Skeletal muscle tissue (tissue), 4 donors: ENCODE data around the gene DDX10. TPM values are rescaled to one million over a fixed set of nuclear protein-coding genes. Genes with fewer than 3 reads are reported as not detected.
"Not testable (repeated sequence)": the region's sequence is repeated elsewhere in the genome, so short reads cannot be mapped to it uniquely, and the experiment has no call there.

ENCODE experiments used
- H3K27ac ChIP-seq: one replicate; pipeline ENCODE4 v1.7.0; 2013; ENCODE audit warnings: mild to moderate bottlenecking, low read depth, low read length, inconsistent platforms
- H3K27me3 ChIP-seq, 3 donors: one replicate each; pipeline ENCODE4 v1.7.0; 2013; ENCODE audit warnings: low read length in 3 of 3; ENCODE audit not compliant: control insufficient read depth in 3 of 3, insufficient read depth in 3 of 3
- H3K36me3 ChIP-seq, 3 donors: one replicate each; pipeline ENCODE4 v1.7.0; 2013; ENCODE audit warnings: low read length in 3 of 3; ENCODE audit not compliant: control insufficient read depth in 3 of 3, insufficient read depth in 3 of 3
- H3K4me1 ChIP-seq, 3 donors: one replicate each; pipeline ENCODE4 v1.7.0; 2013; ENCODE audit warnings: low read length in 3 of 3, mild to moderate bottlenecking in 3 of 3; ENCODE audit not compliant: control insufficient read depth in 3 of 3, insufficient read depth in 3 of 3
- H3K4me3 ChIP-seq, 3 donors: one replicate each; pipeline ENCODE4 v1.7.0; 2013; ENCODE audit warnings: low read length in 3 of 3
- H3K9ac ChIP-seq, 3 donors: one replicate each; pipeline ENCODE4 v1.7.0; 2013; ENCODE audit warnings: low read length in 3 of 3, mild to moderate bottlenecking in 3 of 3, moderate library complexity in 2 of 3, low read depth in 1 of 3
- H3K9me3 ChIP-seq, 3 donors: one replicate each; pipeline ENCODE4 v1.7.0; 2013; ENCODE audit warnings: low read length in 3 of 3; ENCODE audit not compliant: control insufficient read depth in 3 of 3
- total RNA-seq: library from RNA; depleted of rRNA; stranded (reverse); fragments of >200 nt; gene quantifications from one replicate; pipeline ENCODE4 v1.2.3, GENCODE V29; 2014
- donor health status: Osteomylitis.

Gene DDX10
- total RNA-seq, 1 donor from 2014 or later, result 19.3 TPM

DNA sequence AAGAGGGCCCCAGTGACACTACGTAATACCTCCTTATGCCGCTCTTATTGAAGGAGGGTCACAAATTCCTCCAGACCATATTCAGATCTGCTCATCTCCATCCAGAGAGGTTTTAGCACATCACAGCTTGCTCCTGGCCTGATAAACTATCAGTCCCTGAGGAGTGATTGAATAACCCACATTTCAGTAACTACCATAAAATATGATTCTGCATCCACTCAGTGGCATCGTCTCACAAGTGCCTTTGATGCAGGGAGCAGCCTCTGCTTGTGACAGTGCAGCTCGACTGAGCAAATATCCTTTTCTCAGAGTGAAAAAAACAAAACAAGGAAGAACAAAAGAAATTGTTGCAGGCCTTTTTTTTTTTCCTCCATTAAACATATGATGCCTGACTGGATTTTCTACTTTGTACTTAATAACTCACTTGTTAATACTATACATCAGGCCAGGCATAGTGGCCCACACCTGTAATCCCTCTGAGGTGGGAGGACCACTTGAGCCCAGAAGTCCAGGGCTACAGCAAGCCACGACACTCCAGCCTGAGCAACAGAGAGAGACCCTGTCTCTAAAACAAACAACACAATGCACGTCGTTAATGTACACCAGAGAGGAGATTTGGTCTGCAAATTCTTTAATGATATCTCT, 64.5 kb downstream of the DDX10 start:
- H3K9ac ChIP-seq, result no peak overlapping the region
- H3K4me3 ChIP-seq, result no peak overlapping the region
- no peaks in the 10 kb centered on the region for H3K27me3 ChIP-seq

DNA sequence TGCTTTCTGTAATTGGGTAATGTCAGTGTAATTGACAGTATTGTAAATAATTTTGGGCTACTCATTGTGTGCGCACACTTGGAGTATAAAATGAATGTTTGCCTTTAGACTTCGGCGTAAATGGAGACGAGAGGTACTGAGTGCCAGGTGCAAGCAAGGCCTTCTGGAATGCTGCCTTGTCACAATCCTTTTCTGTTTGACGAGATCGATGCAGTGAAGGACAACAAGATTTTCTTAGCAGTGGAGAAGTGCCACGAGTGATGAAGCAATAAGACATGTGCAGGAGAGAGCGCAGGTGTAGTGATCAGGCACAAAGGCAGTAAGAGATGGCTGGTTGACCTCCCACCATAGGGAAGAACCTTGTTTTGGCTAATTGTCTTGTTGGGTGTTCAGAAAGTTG, 67.5 kb downstream of the DDX10 start:
- H3K36me3 ChIP-seq, result no peaks in the 10 kb centered on the region
- no peak overlapping the region for H3K27ac ChIP-seq
- H3K27me3 ChIP-seq, result no peaks in the 10 kb centered on the region
- H3K9me3 ChIP-seq, result no peaks in the 10 kb centered on the region
- H3K4me3 ChIP-seq, result no peak overlapping the region
- no peaks in the 10 kb centered on the region for H3K4me1 ChIP-seq
- no peak overlapping the region for H3K9ac ChIP-seq

More for the DNA sequence above, 64.5 kb downstream of the DDX10 start:
- no peak overlapping the region for H3K27ac ChIP-seq
- H3K36me3 ChIP-seq, result peaks cover 0 to 2% (median 0%) of the 10 kb centered on the region in 3 donors
- no peaks in the 10 kb centered on the region for H3K4me1 ChIP-seq
- H3K9me3 ChIP-seq, result no peaks in the 10 kb centered on the region

DNA sequence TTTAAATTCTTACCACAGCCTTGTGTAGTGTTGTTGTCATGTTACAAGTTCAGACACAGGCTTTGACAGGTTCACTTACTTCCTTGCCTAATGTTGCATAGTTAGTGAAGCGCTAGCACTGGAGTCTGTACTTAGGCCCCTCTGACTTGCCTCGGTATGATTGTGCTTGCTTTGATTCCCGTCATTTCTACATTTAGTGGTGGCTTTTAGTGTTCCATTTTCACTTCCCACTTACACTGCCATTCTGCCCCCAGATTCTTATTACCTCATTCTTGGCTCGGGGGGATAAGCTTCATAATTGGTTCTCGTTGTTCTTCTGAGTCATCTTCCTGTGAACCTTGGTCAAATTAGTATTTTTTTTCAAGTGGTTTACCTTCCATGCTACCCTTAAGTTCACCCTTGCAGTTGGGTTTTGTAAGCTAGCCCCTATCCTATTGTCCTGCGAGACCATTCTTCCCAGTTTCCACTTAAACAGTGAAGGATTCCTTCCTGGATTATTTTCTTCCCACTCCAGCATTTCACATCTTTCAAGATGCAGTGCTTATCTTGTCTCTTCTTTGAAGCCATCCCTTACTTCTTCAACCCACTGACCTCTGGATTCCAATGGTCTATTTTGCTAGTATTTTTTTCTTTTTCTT, 68.7 kb downstream of the DDX10 start:
- Histone ChIP-seq H3K4me1 (no peaks in the 10 kb centered on the region), H3K9ac (no peak overlapping the region), H3K9me3 (no peaks in the 10 kb centered on the region), H3K27ac (no peak overlapping the region), H3K27me3 (no peaks in the 10 kb centered on the region), H3K36me3 (no peaks in the 10 kb centered on the region), H3K4me3 (no peak overlapping the region)

DNA sequence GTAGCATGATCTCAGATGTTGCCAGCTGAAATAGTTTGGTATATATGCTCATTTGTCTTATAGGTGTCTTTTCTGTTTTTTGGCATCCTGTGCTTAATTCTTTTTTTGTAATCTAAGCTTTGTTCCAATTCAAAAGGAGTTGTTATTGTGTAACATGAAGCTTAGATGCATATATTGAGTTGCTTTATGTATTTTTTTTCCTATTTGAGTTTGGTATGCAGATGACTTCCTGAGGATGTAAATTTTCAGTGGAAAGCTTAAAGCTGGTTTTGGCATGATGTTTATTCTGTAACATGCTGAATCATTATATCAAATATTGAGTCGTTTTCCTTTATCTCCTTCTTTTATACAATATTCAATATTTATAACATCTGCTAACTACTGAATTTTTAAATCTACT, 69.4 kb downstream of the DDX10 start:
- H3K36me3 ChIP-seq, result no peaks in the 10 kb centered on the region
- no peaks in the 10 kb centered on the region for H3K9me3 ChIP-seq
- no peak overlapping the region for H3K9ac ChIP-seq
- no peaks in the 10 kb centered on the region for H3K4me1 ChIP-seq
- H3K27me3 ChIP-seq, result no peaks in the 10 kb centered on the region
- H3K4me3 ChIP-seq, result no peak overlapping the region
- no peak overlapping the region for H3K27ac ChIP-seq

DNA sequence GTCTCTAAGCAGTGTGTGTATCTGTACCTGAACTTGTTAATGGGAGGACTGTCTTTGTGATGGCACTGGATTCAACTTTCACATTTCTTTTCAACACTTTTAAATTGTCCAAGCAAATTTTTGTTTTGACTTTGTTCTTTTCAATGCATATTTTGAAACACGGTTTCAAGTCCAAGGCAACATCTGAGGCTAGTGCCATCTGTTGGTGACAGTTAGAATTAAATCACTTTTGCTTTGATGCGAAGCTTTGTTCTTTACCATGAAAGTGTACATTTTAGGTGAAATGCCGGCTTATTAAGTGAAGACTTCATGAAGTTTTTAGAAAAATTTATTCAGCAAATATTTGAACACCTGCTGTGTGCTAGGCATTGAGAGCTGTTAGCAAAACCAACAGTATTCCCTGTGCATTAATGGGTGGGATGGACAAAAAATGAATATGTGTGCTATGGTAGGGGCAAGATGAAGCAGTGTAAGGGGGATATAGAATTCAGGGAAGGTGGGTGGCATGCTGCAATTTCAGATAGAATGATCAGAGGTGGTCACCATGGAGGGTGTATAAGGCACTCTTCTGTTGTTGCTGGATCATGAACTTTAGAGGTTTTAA, 70.2 kb downstream of the DDX10 start:
- Histone ChIP-seq H3K36me3 (no peaks in the 10 kb centered on the region), H3K9me3 (no peaks in the 10 kb centered on the region), H3K27me3 (no peaks in the 10 kb centered on the region), H3K9ac (no peak overlapping the region), H3K27ac (no peak overlapping the region), H3K4me1 (no peaks in the 10 kb centered on the region), H3K4me3 (no peak overlapping the region)

DNA sequence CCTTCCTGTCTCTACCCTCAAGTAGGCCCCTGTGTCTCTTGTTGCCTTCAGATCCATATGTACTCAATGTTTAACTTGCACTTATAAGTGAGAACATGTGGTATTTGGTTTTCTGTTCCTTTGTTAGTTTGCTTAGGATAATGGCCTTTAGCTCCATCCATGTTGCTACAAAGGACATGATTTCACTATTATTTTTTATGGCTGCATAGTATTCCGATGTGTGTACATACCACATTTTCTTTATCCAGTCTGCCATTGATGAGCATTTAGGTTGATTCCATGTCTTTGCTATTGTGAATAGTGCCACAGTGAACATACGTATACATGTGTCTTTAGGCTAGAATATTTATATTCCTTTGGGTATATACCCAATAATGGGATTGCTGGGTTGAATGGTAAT, 75.3 kb downstream of the DDX10 start:
- not testable (repeated sequence) for H3K4me3 ChIP-seq, H3K27me3 ChIP-seq, H3K9ac ChIP-seq, H3K4me1 ChIP-seq, H3K9me3 ChIP-seq, H3K36me3 ChIP-seq, H3K27ac ChIP-seq

DNA sequence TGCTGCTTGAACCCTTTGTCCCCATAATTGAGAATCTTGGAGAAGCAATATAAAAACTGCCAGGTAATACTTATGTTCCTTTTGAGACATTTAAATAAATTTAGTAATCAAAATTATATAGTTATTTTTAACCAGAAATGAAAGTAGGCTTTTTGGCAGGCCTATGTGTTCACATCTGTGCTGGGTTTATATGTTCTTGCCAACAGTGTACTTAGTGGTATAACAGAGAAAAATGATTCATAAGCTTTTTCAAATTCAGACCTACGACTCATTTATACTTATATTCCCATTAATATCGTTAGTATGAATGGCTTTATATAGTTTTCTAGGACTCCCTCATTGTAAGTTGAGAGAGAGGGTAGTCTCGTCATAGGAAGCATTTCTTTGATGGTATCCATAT, 79.0 kb downstream of the DDX10 start:
- no peaks in the 10 kb centered on the region for H3K4me1 ChIP-seq
- no peak overlapping the region for H3K27ac ChIP-seq
- H3K9me3 ChIP-seq, result no peaks in the 10 kb centered on the region
- no peak overlapping the region for H3K4me3 ChIP-seq
- H3K27me3 ChIP-seq, result no peaks in the 10 kb centered on the region
- no peaks in the 10 kb centered on the region for H3K36me3 ChIP-seq
- no peak overlapping the region for H3K9ac ChIP-seq

DNA sequence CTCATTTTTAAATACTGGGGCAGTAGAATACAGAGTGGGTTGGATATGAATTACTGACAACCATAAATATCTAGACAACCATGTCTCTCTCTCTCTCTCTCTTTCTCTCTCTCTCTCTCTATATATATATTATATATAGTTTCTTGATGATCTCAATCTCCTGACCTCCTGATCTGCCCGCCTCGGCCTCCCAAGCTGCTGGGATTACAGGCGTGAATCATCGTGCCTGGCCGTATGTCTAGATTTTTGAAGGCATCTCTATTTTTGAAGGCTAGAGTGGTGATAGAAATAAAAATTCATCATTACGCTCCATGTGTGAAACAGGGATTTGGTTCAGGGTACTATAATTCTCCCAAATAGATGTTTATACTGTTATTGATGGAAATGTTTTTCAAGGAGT, 84.1 kb downstream of the DDX10 start:
- Histone ChIP-seq H3K36me3 (no peaks in the 10 kb centered on the region), H3K4me1 (no peaks in the 10 kb centered on the region), H3K27me3 (no peaks in the 10 kb centered on the region), H3K27ac (no peak overlapping the region), H3K4me3 (no peak overlapping the region), H3K9me3 (no peaks in the 10 kb centered on the region), H3K9ac (no peak overlapping the region)

DNA sequence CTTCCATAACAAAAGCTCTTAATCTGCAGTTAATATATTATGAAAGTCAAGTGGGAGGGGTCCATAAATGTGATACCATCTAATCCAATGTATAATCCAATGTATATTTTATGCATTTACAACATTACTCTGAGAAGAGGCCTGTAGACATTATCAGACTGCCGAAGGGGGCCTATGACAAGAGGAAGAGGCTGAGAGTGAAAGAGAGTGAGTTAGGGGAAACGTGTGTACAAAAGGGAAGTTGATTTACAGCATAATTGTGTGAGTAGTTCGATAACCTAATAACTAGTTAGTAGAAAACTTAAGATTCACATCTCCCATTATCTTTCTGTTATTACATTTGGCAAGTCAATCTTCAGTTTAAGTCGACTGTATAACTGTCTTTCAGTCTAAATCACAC, 86.6 kb downstream of the DDX10 start:
- H3K27me3 ChIP-seq, result no peaks in the 10 kb centered on the region
- no peak overlapping the region for H3K4me3 ChIP-seq
- H3K27ac ChIP-seq, result no peak overlapping the region
- H3K4me1 ChIP-seq, result peaks cover 0 to 4% (median 0%) of the 10 kb centered on the region in 3 donors
- H3K9me3 ChIP-seq, result no peaks in the 10 kb centered on the region
- H3K36me3 ChIP-seq, result no peaks in the 10 kb centered on the region
- H3K9ac ChIP-seq, result no peak overlapping the region

DNA sequence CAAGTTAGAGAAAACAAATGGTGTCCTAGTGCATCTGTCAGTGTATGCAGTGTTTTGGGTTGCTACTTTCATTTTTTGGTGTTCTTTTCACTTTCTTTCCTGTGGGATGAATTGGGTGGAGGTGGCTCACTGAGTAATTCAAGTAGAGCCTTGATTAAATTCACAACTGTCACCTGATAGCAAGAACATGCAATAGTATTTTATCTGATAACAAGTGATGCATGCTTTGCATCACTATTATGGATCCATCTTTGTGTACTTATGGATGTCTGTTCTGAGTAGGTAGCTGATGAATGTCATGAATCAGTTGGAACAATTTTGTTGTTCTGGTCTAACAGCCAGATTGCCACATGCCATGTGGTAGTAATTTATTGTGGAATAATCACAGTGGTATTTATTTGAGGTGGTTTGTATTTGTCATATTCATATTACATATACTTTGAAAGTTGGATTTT, 87.5 kb downstream of the DDX10 start:
- no peaks in the 10 kb centered on the region for H3K9me3 ChIP-seq
- H3K27me3 ChIP-seq, result no peaks in the 10 kb centered on the region
- H3K36me3 ChIP-seq, result no peaks in the 10 kb centered on the region
- no peak overlapping the region for H3K27ac ChIP-seq
- H3K4me1 ChIP-seq, result peaks cover 0 to 4% (median 0%) of the 10 kb centered on the region in 3 donors
- no peak overlapping the region for H3K9ac ChIP-seq
- H3K4me3 ChIP-seq, result no peak overlapping the region
